ENCODE measurements around the gene NCBP1.
"Not testable (repeated sequence)": the region's sequence is repeated elsewhere in the genome, so short reads cannot be mapped to it uniquely, and the experiment has no call there.

NCBP1 gene

DNA sequence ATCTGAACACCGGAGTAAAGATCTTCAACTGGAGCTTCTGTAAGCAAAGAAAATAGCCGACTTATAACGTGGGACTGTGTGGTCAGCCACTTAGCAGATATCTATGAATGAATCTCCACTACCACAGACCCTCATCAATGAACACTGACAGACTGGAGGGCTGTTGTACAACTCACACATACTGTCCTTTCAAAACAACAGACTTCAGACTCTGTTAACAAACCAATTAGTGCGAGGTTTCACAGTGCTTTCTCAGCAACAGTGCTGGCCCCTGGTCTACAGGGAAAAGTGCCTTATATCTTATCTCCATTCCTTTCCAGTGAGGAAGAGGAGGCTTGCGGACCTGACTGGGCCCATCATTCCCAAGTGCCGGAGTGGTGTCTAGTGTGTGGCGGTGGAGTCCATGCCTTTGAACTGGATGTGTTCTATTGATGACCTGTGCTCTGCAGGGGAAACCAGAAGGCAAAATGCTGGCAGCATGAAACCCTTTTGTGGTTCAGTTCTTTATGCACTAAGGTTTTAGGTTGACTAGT is 34.2 kb upstream of the NCBP1 start:
- H3K4me3 ChIP-seq (ENCODE audit: insufficient read depth, low read depth, low read length), result no peak overlapping the region
- WGBS, 2 experiments, result 95 to 97% methylated on average over 7 of the region's 7 CpGs
- H3K4me1 ChIP-seq (ENCODE audit: control insufficient read depth, insufficient read depth, low read length), result no peaks in the 10 kb centered on the region
- H3K36me3 ChIP-seq (ENCODE audit: control insufficient read depth, insufficient read depth, low read length), result peaks cover 24% of the 10 kb centered on the region
- H3K27me3 ChIP-seq (ENCODE audit: control insufficient read depth, insufficient read depth, low read length, poor library complexity, severe bottlenecking), result no peaks in the 10 kb centered on the region
- H3K9me3 ChIP-seq (ENCODE audit: control insufficient read depth, low read length), result no peaks in the 10 kb centered on the region
- H3K27ac ChIP-seq (ENCODE audit: insufficient read depth, low read depth, low read length, poor library complexity, severe bottlenecking), result no peak overlapping the region

GRCh38 chr9:97600531-97601227 is 32.9 kb upstream of the NCBP1 start:
- H3K27ac ChIP-seq (ENCODE audit: insufficient read depth, low read depth, low read length, poor library complexity, severe bottlenecking), result no peak overlapping the region
- H3K4me1 ChIP-seq (ENCODE audit: control insufficient read depth, insufficient read depth, low read length), result no peaks in the 10 kb centered on the region
- H3K9me3 ChIP-seq (ENCODE audit: control insufficient read depth, low read length), result no peaks in the 10 kb centered on the region
- no peak overlapping the region for H3K4me3 ChIP-seq (ENCODE audit: insufficient read depth, low read depth, low read length)
- no peaks in the 10 kb centered on the region for H3K27me3 ChIP-seq (ENCODE audit: control insufficient read depth, insufficient read depth, low read length, poor library complexity, severe bottlenecking)
- WGBS, 2 experiments, result 96 to 97% methylated on average over 8 of the region's 8 CpGs
- H3K36me3 ChIP-seq (ENCODE audit: control insufficient read depth, insufficient read depth, low read length), result peaks cover 36% of the 10 kb centered on the region

GRCh38 chr9:97601228-97601898 is 32.3 kb upstream of the NCBP1 start:
- Histone ChIP-seq H3K36me3 (ENCODE audit: control insufficient read depth, insufficient read depth, low read length) (peaks cover 41% of the 10 kb centered on the region), H3K4me1 (ENCODE audit: control insufficient read depth, insufficient read depth, low read length) (no peaks in the 10 kb centered on the region), H3K9me3 (ENCODE audit: control insufficient read depth, low read length) (no peaks in the 10 kb centered on the region), H3K4me3 (ENCODE audit: insufficient read depth, low read depth, low read length) (no peak overlapping the region), H3K27me3 (ENCODE audit: control insufficient read depth, insufficient read depth, low read length, poor library complexity, severe bottlenecking) (no peaks in the 10 kb centered on the region), H3K27ac (ENCODE audit: insufficient read depth, low read depth, low read length, poor library complexity, severe bottlenecking) (no peak overlapping the region)
- WGBS, 2 experiments, result 95 to 96% methylated on average over 7 of the region's 7 CpGs

- no peak overlapping the region for H3K27ac ChIP-seq (ENCODE audit: insufficient read depth, low read depth, low read length, poor library complexity, severe bottlenecking)
- H3K9me3 ChIP-seq (ENCODE audit: control insufficient read depth, low read length), result no peaks in the 10 kb centered on the region
- H3K27me3 ChIP-seq (ENCODE audit: control insufficient read depth, insufficient read depth, low read length, poor library complexity, severe bottlenecking), result no peaks in the 10 kb centered on the region
- H3K36me3 ChIP-seq (ENCODE audit: control insufficient read depth, insufficient read depth, low read length), result peaks cover 41% of the 10 kb centered on the region
- no peaks in the 10 kb centered on the region for H3K4me1 ChIP-seq (ENCODE audit: control insufficient read depth, insufficient read depth, low read length)
- no peak overlapping the region for H3K4me3 ChIP-seq (ENCODE audit: insufficient read depth, low read depth, low read length)
- 94 to 96% methylated on average over 10 of the region's 10 CpGs for whole genome bisulfite sequencing, 2 experiments
Measured at GRCh38 chr9:97602430-97602829, 31.2 kb upstream of the NCBP1 start.

DNA sequence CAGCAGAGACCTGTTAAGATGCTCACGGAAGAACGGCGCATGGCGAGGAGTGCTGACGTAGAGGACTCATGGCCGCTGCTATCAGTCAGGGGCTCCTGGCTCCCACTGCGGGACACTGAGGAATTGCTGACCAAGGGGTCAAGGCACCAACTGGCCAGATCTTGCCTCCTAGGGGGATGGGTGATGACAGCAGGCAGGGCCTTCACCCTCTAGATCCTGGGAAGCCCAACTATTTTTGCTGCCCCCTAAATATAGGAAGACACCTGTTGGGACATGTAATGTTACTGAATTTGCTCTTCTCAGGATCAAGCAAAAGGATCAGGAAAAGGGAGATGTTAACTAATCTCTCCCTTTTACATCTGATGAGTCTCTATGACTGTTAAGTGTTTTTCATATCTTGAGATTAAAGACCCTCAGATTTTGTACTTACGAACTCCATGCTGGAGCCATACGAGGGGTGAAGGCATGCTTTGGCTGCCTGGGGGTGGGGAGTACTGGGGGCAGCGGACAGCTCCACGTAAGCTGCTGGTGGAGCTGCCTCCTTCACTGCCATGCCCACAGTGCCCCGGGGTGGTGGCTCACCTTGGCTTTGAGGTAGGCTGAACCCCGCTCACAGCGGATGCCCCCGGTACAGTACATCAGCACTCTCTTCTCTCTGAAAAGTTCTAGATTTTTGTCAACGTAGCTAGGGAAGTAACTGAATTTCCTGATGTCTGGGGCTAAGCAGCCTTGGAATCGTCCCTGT is 28.5 kb upstream of the NCBP1 start:
- WGBS, 2 experiments, result 96 to 99% methylated on average over 17 of the region's 17 CpGs
- Histone ChIP-seq H3K9me3 (ENCODE audit: control insufficient read depth, low read length) (no peaks in the 10 kb centered on the region), H3K27me3 (ENCODE audit: control insufficient read depth, insufficient read depth, low read length, poor library complexity, severe bottlenecking) (no peaks in the 10 kb centered on the region), H3K4me1 (ENCODE audit: control insufficient read depth, insufficient read depth, low read length) (no peaks in the 10 kb centered on the region), H3K27ac (ENCODE audit: insufficient read depth, low read depth, low read length, poor library complexity, severe bottlenecking) (no peak overlapping the region), H3K36me3 (ENCODE audit: control insufficient read depth, insufficient read depth, low read length) (peaks cover 39% of the 10 kb centered on the region), H3K4me3 (ENCODE audit: insufficient read depth, low read depth, low read length) (no peak overlapping the region)

- Histone ChIP-seq H3K4me3 (ENCODE audit: insufficient read depth, low read depth, low read length) (no peak overlapping the region), H3K9me3 (ENCODE audit: control insufficient read depth, low read length) (no peaks in the 10 kb centered on the region), H3K4me1 (ENCODE audit: control insufficient read depth, insufficient read depth, low read length) (no peaks in the 10 kb centered on the region), H3K27me3 (ENCODE audit: control insufficient read depth, insufficient read depth, low read length, poor library complexity, severe bottlenecking) (no peaks in the 10 kb centered on the region), H3K27ac (ENCODE audit: insufficient read depth, low read depth, low read length, poor library complexity, severe bottlenecking) (no peak overlapping the region), H3K36me3 (ENCODE audit: control insufficient read depth, insufficient read depth, low read length) (peaks cover 9% of the 10 kb centered on the region)
Measured at GRCh38 chr9:97615439-97616072, 18.1 kb upstream of the NCBP1 start.

DNA sequence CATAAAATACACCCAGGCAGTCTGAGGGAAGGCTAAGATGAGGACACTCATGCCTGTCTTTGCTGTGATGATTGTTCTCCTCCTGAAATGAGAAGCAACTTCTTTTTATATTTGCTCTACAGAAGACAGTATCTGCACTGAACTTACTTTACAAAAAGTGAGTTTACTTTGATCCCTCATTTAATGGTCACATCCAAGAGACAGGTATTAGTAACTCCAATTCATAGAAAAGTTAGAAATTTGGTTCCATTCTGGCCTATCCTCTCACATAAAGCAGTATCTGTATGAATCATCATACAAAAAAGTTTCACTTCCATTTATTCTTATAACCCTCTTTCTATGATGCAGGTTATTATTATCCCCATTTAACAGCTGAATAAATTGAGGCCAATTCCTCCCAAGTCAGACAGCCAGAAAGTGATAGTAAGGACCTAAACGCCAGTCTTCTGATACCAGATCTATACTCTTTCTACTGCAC is 15.6 kb upstream of the NCBP1 start:
- Histone ChIP-seq H3K36me3 (ENCODE audit: control insufficient read depth, insufficient read depth, low read length) (peaks cover 13% of the 10 kb centered on the region), H3K27ac (ENCODE audit: insufficient read depth, low read depth, low read length, poor library complexity, severe bottlenecking) (no peak overlapping the region), H3K27me3 (ENCODE audit: control insufficient read depth, insufficient read depth, low read length, poor library complexity, severe bottlenecking) (no peaks in the 10 kb centered on the region), H3K4me3 (ENCODE audit: insufficient read depth, low read depth, low read length) (no peak overlapping the region), H3K9me3 (ENCODE audit: control insufficient read depth, low read length) (no peaks in the 10 kb centered on the region), H3K4me1 (ENCODE audit: control insufficient read depth, insufficient read depth, low read length) (no peaks in the 10 kb centered on the region)
- 88 to 93% methylated on average over 1 of the region's 1 CpG for WGBS, 2 experiments

GRCh38 chr9:97620063-97620462 is 13.6 kb upstream of the NCBP1 start:
- H3K27ac ChIP-seq (ENCODE audit: insufficient read depth, low read depth, low read length, poor library complexity, severe bottlenecking); H3K27me3 ChIP-seq (ENCODE audit: control insufficient read depth, insufficient read depth, low read length, poor library complexity, severe bottlenecking); H3K9me3 ChIP-seq (ENCODE audit: control insufficient read depth, low read length); H3K4me3 ChIP-seq (ENCODE audit: insufficient read depth, low read depth, low read length); H3K4me1 ChIP-seq (ENCODE audit: control insufficient read depth, insufficient read depth, low read length): not testable (repeated sequence)
- WGBS, 2 experiments, result 91 to 98% methylated on average over 2 of the region's 2 CpGs
- H3K36me3 ChIP-seq (ENCODE audit: control insufficient read depth, insufficient read depth, low read length), result peaks cover 25% of the 10 kb centered on the region

- not testable (repeated sequence) for H3K4me1 ChIP-seq (ENCODE audit: control insufficient read depth, insufficient read depth, low read length); H3K4me3 ChIP-seq (ENCODE audit: insufficient read depth, low read depth, low read length); H3K27me3 ChIP-seq (ENCODE audit: control insufficient read depth, insufficient read depth, low read length, poor library complexity, severe bottlenecking); H3K9me3 ChIP-seq (ENCODE audit: control insufficient read depth, low read length); H3K27ac ChIP-seq (ENCODE audit: insufficient read depth, low read depth, low read length, poor library complexity, severe bottlenecking)
- H3K36me3 ChIP-seq (ENCODE audit: control insufficient read depth, insufficient read depth, low read length), result peaks cover 30% of the 10 kb centered on the region
- 90 to 96% methylated on average over 5 of the region's 5 CpGs for WGBS, 2 experiments
Measured at GRCh38 chr9:97622483-97622882, 11.1 kb upstream of the NCBP1 start.

GRCh38 chr9:97623946-97624345 is 9.7 kb upstream of the NCBP1 start:
- Histone ChIP-seq H3K27me3 (ENCODE audit: control insufficient read depth, insufficient read depth, low read length, poor library complexity, severe bottlenecking) (no peaks in the 10 kb centered on the region), H3K4me1 (ENCODE audit: control insufficient read depth, insufficient read depth, low read length) (peaks cover 4% of the 10 kb centered on the region), H3K36me3 (ENCODE audit: control insufficient read depth, insufficient read depth, low read length) (peaks cover 30% of the 10 kb centered on the region), H3K9me3 (ENCODE audit: control insufficient read depth, low read length) (no peaks in the 10 kb centered on the region), H3K4me3 (ENCODE audit: insufficient read depth, low read depth, low read length) (no peak overlapping the region), H3K27ac (ENCODE audit: insufficient read depth, low read depth, low read length, poor library complexity, severe bottlenecking) (no peak overlapping the region)
- WGBS, 2 experiments, result 91 to 100% methylated on average over 1 of the region's 1 CpG

All from ectodermal cell (in vitro differentiated cells).